Gastrocnemius medialis (tissue), 4 donors: ENCODE data around the gene NFIA.
A peak's percentile ranks its signal among the peaks of the same experiment; 100 is the strongest.

Experiments used
- CTCF ChIP-seq, 5 experiments: fragments of 450-650 bp in 3 of 5; fragments of 200-600 bp in 2 of 5; sonication (generic) in 2 of 5; IDR thresholded peaks in 4 of 5; conservative IDR thresholded peaks in 1 of 5; 1 replicate in 4 of 5; 2 replicates in 1 of 5; pipeline ENCODE4 v1.5.1; 2016 to 2019; ENCODE audit warnings: antibody characterized with exemption in 5 of 5, mild to moderate bottlenecking in 3 of 5, moderate library complexity in 3 of 5
- POLR2A ChIP-seq, 2 donors: fragments of 450-650 bp; IDR thresholded peaks; one replicate each; pipeline ENCODE4 v1.6.1; 2017; ENCODE audit warnings: antibody characterized with exemption in 2 of 2, mild to moderate bottlenecking in 2 of 2, moderate library complexity in 2 of 2

DNA sequence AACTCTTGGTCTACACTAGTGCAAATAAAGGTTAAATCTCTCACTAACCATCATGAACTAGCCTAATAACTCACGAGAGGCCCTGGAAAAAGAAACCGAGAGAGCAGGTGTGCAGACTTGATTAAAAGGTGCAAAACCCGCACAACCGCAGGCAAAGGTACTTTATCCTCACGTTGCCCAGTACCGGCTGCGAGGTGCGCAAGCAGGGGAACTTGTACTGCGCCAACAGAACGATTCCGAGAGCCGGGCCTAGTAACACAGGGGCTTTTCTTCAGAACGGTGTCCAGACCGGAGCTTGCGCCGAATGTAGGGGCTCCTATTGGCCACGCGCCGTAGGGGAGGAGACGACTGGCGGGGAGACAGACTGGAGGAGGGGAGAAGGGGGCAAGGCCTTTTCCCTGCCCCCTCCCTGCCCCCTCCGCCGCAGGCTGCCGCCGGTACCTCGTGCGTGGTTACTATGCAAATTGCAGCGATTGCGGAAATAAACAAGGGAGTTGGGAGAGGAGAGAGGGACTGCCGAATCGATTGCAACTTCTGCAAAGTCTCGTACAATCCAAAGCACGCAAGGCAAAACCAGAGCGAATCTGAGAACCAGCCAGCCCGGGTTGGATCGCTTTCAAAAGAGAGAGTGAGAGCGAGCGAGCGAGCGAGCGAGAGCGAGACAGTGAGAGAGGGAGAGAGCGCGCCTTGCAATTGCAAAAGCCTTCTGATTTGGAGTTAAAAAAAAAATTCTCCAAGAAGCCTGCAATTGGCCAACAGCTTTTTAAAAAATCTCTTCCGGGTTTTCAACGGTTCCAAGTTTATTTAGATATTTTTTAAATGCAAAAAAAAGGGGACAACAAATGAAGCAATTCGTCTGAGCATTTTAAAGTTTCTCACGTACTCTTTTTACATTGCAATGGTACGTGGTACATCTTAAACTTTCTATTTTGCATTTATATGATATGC is 5.4 kb upstream of the NFIA start:
- TF ChIP-seq CTCF (IDR thresholded peaks at IDR 0.05 in 4 of 5, conservative IDR thresholded peaks at IDR 0.05 in 1 of 5), result peak in 1 of 5 experiments; percentile 12
- no peak for TF ChIP-seq POLR2A (IDR thresholded peaks at IDR 0.05)
